ENCODE data around the gene MRTFA.

GRCh38 chr22:40606306-40606705 is 30.2 kb downstream of the MRTFA start:
- no peak for TF ChIP-seq CTCF (conservative IDR thresholded peaks at IDR 0.05; ENCODE audit: low read length)
- TF ChIP-seq EZH2phosphoT487 (IDR thresholded peaks at IDR 0.05; ENCODE audit: borderline replicate concordance, low read depth, low read length): no peak
